ENCODE results near the gene ZFTA. TPM values are rescaled to one million over a fixed set of nuclear protein-coding genes. Genes with fewer than 3 reads are reported as not detected.

The ZFTA gene
- total RNA-seq, 4 donors from 2014 or later = 15.8 to 41.9 (median 26.6) TPM

DNA sequence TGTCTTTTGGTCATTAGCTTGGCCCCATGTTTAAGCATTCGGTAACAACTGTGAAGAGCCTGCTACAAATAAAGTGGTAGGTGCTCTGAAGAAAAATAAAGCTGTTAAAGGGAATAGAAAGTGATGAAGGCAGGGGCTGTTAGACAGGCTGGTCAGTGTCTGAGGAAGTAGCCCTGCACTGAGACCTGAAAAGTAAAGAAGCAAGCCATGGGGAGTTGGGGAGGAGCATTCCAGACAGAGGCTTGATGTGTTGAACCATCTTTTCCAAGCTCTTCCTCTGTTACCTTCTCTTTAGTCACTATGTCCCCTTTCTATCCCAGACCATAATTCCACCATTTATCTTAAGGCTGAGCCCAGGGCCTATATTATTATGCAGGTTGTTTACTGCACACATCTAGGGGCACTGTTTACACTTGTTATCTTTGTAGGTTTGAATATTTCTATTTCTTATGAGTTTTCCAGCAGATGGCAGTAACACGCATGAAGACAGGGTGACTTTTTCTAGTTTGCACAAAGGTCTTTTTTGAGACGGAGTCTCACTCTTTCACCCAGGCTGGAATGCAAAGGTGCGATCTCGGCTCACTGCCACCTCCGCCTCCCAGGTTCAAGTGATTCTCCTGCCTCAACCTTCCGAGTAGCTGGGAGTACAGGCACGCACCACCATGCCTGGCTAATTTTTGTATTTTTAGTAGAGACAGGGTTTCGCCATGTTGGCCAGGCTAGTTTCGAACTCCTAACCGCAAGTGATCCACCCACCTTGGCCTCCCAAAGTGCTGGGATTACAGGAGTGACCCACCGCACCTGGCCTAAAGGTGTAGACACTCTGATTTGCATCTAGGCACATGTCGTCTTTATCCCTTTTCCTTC, 23.0 kb downstream of the ZFTA start:
- no peak for TF ChIP-seq EP300 (IDR thresholded peaks at IDR 0.05)
- no peak for TF ChIP-seq POLR2AphosphoS5 (IDR thresholded peaks at IDR 0.05)
- no peak for TF ChIP-seq POLR2A (IDR thresholded peaks at IDR 0.05; ENCODE audit: low read depth)
- TF ChIP-seq CTCF (IDR thresholded peaks at IDR 0.05) = peak in 1 of 3 experiments; percentile 19
- no peaks in the 10 kb centered on the region for H3K9me3 ChIP-seq
- WGBS = 80% methylated on average over 13 of the region's 13 CpGs
- intact Hi-C loops (cut with DNase I) = no loop called here
- H3K27ac ChIP-seq (replicated peaks in 1 of 4) = no peak overlapping the region
- no peak for DNase-seq (ENCODE audit: extremely low spot score)
- no peaks in the 10 kb centered on the region for H3K27me3 ChIP-seq
- H3K4me1 ChIP-seq = no peaks in the 10 kb centered on the region
- peaks cover 5 to 14% (median 10%) of the 10 kb centered on the region in 4 donors for H3K36me3 ChIP-seq
- no peak overlapping the region for H3K4me3 ChIP-seq

DNA sequence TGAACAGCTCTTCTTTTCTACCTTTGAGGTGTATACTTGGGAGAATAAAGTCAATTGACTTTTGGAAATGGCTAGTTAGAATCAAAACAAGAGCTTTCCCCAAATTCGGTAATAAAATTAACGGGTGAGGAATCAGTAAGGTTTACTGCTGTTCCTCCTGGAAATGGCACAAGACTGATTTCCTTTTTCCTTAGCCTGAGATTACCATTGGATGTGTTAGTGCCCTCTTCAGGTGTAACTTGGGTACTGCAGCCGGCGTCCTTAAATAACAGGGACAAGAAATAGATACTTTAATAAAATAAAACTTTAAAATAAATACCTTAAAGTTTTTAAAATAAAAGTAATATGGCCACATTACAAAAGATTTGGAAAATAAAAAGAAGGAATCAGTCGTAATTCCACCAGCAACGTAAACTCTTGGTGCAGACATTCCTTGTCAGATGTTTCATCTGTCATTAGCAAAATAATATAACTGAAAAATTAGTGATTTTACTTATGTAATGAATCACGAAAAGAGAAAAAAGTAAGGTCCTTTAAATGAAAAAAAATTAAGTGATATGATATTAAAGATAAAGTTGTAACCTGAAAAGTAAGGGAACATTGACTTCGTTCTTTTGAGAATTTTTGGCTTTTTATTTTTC, 29.7 kb downstream of the ZFTA start:
- intact Hi-C loops (cut with DNase I) = loop anchor here (5.0 kb wide), 3 partner anchors 72 to 262 kb away; no protein-coding TSS in a partner anchor
- TF ChIP-seq CTCF (IDR thresholded peaks at IDR 0.05) = peak; percentile 96 to 99 (median 97)
- TF ChIP-seq EP300 (IDR thresholded peaks at IDR 0.05) = no peak
- 16% methylated on average over 8 of the region's 8 CpGs for WGBS
- Histone ChIP-seq H3K9me3 (no peaks in the 10 kb centered on the region), H3K4me1 (peaks cover 0 to 14% (median 10%) of the 10 kb centered on the region in 4 donors), H3K4me3 (no peak overlapping the region), H3K27ac (replicated peaks in 1 of 4) (peak overlapping the region in 2 of 4 donors; percentile 0 to 27), H3K36me3 (no peaks in the 10 kb centered on the region), H3K27me3 (no peaks in the 10 kb centered on the region)
- DNase-seq (ENCODE audit: extremely low spot score) = peak; percentile 95

DNA sequence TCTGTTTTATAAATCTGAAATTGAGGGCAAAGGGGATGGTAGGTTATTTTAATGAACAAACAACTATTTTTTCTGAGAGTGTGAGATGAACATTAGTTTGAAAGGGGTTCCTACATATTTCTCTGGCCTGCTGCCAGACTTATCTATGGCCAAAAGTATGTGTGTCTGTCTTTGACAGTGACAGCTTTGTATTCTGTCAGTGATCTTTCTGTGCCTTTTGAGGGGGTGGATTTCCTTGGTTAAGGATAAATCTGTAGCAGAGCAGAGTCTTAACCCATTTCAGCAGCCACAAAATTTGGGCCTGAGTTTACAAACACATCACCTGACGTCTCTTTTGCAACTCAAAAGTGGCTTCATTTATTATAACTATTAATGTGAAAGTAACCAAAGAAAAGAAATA, 30.9 kb downstream of the ZFTA start:
- 50% methylated on average over 1 of the region's 1 CpG for WGBS
- H3K27me3 ChIP-seq = no peaks in the 10 kb centered on the region
- no peak for TF ChIP-seq CTCF (IDR thresholded peaks at IDR 0.05)
- no peak for TF ChIP-seq POLR2A (IDR thresholded peaks at IDR 0.05; ENCODE audit: low read depth)
- no peak for TF ChIP-seq POLR2AphosphoS5 (IDR thresholded peaks at IDR 0.05)
- TF ChIP-seq EP300 (IDR thresholded peaks at IDR 0.05) = no peak
- no peak overlapping the region for H3K4me3 ChIP-seq
- peak overlapping the region in 2 of 4 donors; percentile 0 to 27 for H3K27ac ChIP-seq (replicated peaks in 1 of 4)
- intact Hi-C loops (cut with DNase I) = loop anchor here (5.0 kb wide), 3 partner anchors 70 to 260 kb away; no protein-coding TSS in a partner anchor
- DNase-seq (ENCODE audit: extremely low spot score) = no peak
- no peaks in the 10 kb centered on the region for H3K9me3 ChIP-seq
- H3K4me1 ChIP-seq = peaks cover 0 to 14% (median 10%) of the 10 kb centered on the region in 4 donors
- no peaks in the 10 kb centered on the region for H3K36me3 ChIP-seq

DNA sequence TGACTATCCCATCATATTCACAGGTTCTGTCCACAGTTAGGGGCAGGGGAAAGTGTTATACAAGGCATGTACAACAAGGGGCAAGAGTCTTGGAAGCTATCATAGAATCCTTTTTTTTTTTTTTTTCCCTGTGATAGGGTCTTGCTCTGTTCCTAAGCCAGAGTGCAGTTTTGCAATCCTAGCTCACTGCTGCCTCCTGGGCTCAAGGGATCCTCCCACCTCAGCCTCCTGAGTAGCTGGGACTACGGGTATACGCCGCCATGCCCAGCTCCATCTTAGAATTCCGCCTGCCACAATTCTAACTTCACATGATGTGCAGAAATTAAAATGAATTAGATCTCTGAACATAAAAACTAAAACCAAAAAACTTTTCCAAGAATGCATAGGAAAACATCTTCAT, 31.7 kb downstream of the ZFTA start:
- 98% methylated on average over 4 of the region's 4 CpGs for WGBS
- intact Hi-C loops (cut with DNase I) = loop anchor here (5.0 kb wide), 3 partner anchors 70 to 260 kb away; no protein-coding TSS in a partner anchor
- peaks cover 0 to 14% (median 10%) of the 10 kb centered on the region in 4 donors for H3K4me1 ChIP-seq
- DNase-seq (ENCODE audit: extremely low spot score) = no peak
- H3K9me3 ChIP-seq = no peaks in the 10 kb centered on the region
- H3K36me3 ChIP-seq = no peaks in the 10 kb centered on the region
- no peak overlapping the region for H3K27ac ChIP-seq (replicated peaks in 1 of 4)
- no peak overlapping the region for H3K4me3 ChIP-seq
- no peaks in the 10 kb centered on the region for H3K27me3 ChIP-seq
- TF ChIP-seq EP300 (IDR thresholded peaks at IDR 0.05) = no peak

- no peak for TF ChIP-seq CTCF (IDR thresholded peaks at IDR 0.05)
- no peak for TF ChIP-seq POLR2AphosphoS5 (IDR thresholded peaks at IDR 0.05)
- no peak for TF ChIP-seq EP300 (IDR thresholded peaks at IDR 0.05)
- TF ChIP-seq POLR2A (IDR thresholded peaks at IDR 0.05; ENCODE audit: low read depth) = no peak
- Histone ChIP-seq H3K9me3 (no peaks in the 10 kb centered on the region), H3K27ac (replicated peaks in 1 of 4) (no peak overlapping the region), H3K27me3 (no peaks in the 10 kb centered on the region), H3K4me1 (no peaks in the 10 kb centered on the region), H3K4me3 (no peak overlapping the region), H3K36me3 (no peaks in the 10 kb centered on the region)
- intact Hi-C loops (cut with DNase I) = no loop called here
- WGBS = 97% methylated on average over 3 of the region's 3 CpGs
- DNase-seq (ENCODE audit: extremely low spot score) = no peak
Measured at GRCh38 chr11:63729326-63729725, 39.2 kb downstream of the ZFTA start.

Data from esophagus muscularis mucosa (tissue), 4 donors.